Mesendoderm (in vitro differentiated cells): ENCODE data around the gene TP53I3. TPM values are rescaled to one million over a fixed set of nuclear protein-coding genes. Genes with fewer than 3 reads are reported as not detected.

Source experiments
- DNase-seq: peaks from one replicate; pipeline ENCODE4 v3.0.0; 2013
- H2AK5ac ChIP-seq: 2 replicates; pipeline ENCODE4 v1.6.1; 2013; ENCODE audit warnings: low read length, inconsistent platforms
- H2BK120ac ChIP-seq: 2 replicates; pipeline ENCODE4 v1.6.1; 2013; ENCODE audit warnings: low read depth, mild to moderate bottlenecking, low read length, moderate library complexity, mixed read lengths
- H2BK15ac ChIP-seq: replicated peaks from 2 replicates; pipeline ENCODE4 v1.6.1; 2013; ENCODE audit warnings: low read depth, mild to moderate bottlenecking, moderate library complexity
- H2BK5ac ChIP-seq: 2 replicates; pipeline ENCODE4 v1.6.1; 2013; ENCODE audit warnings: low read length, inconsistent platforms
- H3K18ac ChIP-seq: 2 replicates; pipeline ENCODE4 v1.6.1; 2013; ENCODE audit warnings: mild to moderate bottlenecking, low read length, mixed read lengths
- H3K23ac ChIP-seq: one replicate; pipeline ENCODE4 v1.6.1; 2013; ENCODE audit warnings: low read length
- H3K27ac ChIP-seq: 2 replicates; pipeline ENCODE4 v1.5.1; 2013; ENCODE audit warnings: low read depth, mild to moderate bottlenecking, inconsistent platforms, low read length, moderate library complexity
- H3K27me3 ChIP-seq: 2 replicates; pipeline ENCODE4 v1.6.1; 2013; ENCODE audit warnings: low read length, control low read depth, mild to moderate bottlenecking, inconsistent platforms; ENCODE audit not compliant: insufficient read depth, poor library complexity
- H3K36me3 ChIP-seq: 2 replicates; pipeline ENCODE4 v1.6.1; 2013; ENCODE audit warnings: low read length, inconsistent platforms; ENCODE audit not compliant: control insufficient read depth, insufficient read depth
- H3K4ac ChIP-seq: one replicate; pipeline ENCODE4 v1.6.1; 2013; ENCODE audit warnings: low read depth, mild to moderate bottlenecking, low read length, moderate library complexity
- H3K4me1 ChIP-seq: 2 replicates; pipeline ENCODE4 v1.6.1; 2013; ENCODE audit warnings: low read depth, low read length, inconsistent platforms; ENCODE audit not compliant: control insufficient read depth
- H3K4me2 ChIP-seq: 2 replicates; pipeline ENCODE4 v1.6.1; 2013; ENCODE audit warnings: low read length
- H3K4me3 ChIP-seq: 2 replicates; pipeline ENCODE4 v1.5.1; 2013; ENCODE audit warnings: mild to moderate bottlenecking, low read length
- H3K56ac ChIP-seq: one replicate; pipeline ENCODE4 v1.6.1; 2013; ENCODE audit warnings: low read length
- H3K79me1 ChIP-seq: 2 replicates; pipeline ENCODE4 v1.6.1; 2013; ENCODE audit warnings: low read length, inconsistent platforms
- H3K79me2 ChIP-seq: 2 replicates; pipeline ENCODE4 v1.6.1; 2013; ENCODE audit warnings: mild to moderate bottlenecking, low read length; ENCODE audit not compliant: control insufficient read depth, insufficient read depth
- H3K9ac ChIP-seq: 2 replicates; pipeline ENCODE4 v1.6.1; 2013; ENCODE audit warnings: low read length, inconsistent platforms
- H4K5ac ChIP-seq: one replicate; pipeline ENCODE4 v1.6.1; 2013; ENCODE audit warnings: low read length
- H4K8ac ChIP-seq: one replicate; pipeline ENCODE4 v1.6.1; 2013; ENCODE audit warnings: low read depth, mild to moderate bottlenecking, control low read depth, low read length, moderate library complexity
- WGBS: extraction: QIAGEN DNeasy Blood & Tissue Kit; methylation state at CpG from one replicate; pipeline ENCODE4 v1.1.7; 2013; ENCODE audit warnings: low lambda C conversion rate, missing lambda C conversion rate; ENCODE audit not compliant: insufficient coverage; ENCODE audit errors: extremely low coverage; 5-methylcytosine and 5-hydroxymethylcytosine counted together
- polyA plus RNA-seq, 2 experiments: library from polyadenylated mRNA; stranded (reverse); fragments of 200-250 nt; gene quantifications; one replicate each; pipeline ENCODE4 v1.2.3, GENCODE V29; 2013

The TP53I3 gene, protein sequence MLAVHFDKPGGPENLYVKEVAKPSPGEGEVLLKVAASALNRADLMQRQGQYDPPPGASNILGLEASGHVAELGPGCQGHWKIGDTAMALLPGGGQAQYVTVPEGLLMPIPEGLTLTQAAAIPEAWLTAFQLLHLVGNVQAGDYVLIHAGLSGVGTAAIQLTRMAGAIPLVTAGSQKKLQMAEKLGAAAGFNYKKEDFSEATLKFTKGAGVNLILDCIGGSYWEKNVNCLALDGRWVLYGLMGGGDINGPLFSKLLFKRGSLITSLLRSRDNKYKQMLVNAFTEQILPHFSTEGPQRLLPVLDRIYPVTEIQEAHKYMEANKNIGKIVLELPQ
- 23.7 TPM for polyA plus RNA-seq (2013, experiment 1 of 2)
- polyA plus RNA-seq (2013, experiment 2 of 2) = 22.9 TPM

DNA sequence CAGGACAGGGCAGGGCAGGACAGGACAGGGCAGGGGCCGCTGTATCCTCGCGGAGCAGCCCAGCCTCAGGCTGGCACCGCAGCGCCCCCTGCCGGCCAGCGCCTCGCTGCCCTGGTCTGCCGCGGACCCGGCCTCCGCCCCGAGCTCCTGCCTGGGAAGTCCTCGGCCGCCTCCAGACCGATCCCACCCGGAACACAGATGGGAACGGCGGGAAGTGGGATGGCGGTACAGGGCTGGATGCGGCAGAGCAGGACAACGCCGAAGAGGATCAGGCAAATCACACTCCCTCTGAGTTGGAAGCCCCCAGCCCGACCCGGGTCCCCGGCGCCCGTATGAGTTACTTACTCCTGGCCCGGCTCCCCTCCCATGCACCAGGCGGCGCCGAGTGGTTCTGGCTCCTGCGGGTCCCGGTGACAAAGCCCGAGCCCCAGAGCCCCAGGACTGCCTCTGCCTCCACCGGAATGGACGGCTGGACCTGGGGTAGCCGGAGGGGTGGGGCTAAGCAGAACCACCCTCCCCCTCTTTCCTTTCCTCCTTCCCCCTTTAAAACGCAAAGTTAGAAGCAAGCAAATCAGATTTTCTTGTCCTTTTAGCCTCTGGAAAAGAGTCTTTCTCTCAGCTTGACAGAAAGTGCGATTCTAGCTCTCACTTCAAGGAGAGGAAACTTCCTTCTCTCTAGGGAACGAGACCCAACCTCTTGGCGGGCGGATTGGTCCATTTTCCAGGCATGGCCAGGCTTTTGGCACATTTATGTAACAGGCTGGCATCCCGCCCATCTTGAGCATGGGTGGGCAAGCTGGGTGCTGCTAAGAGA lies at the start of gene TP53I3:
Gene TP53I3 (minus strand): TSS at position 449 of the 814 bp plus-strand sequence. CDS start 508 bp downstream, outside the sequence.
- no peak within 1 kb of the TSS for H2BK15ac ChIP-seq
- H3K4ac ChIP-seq = peak within 1 kb of the TSS; percentile 1
- peaks cover 1% of the 10 kb centered on the region for H3K36me3 ChIP-seq
- H4K5ac ChIP-seq = peak within 1 kb of the TSS; percentile 85
- H3K27me3 ChIP-seq = no peaks in the 10 kb centered on the region
- H3K18ac ChIP-seq = peak within 1 kb of the TSS; percentile 65
- peak; percentile 95 for DNase-seq
- no peaks in the 10 kb centered on the region for H3K79me1 ChIP-seq
- peak within 1 kb of the TSS; percentile 82 for H3K23ac ChIP-seq
- H3K4me2 ChIP-seq = peak within 1 kb of the TSS; percentile 65
- peak within 1 kb of the TSS; percentile 81 for H2BK5ac ChIP-seq
- no peak within 1 kb of the TSS for H2AK5ac ChIP-seq
- no peaks in the 10 kb centered on the region for H3K79me2 ChIP-seq
- peak within 1 kb of the TSS; percentile 54 for H3K4me3 ChIP-seq
- peak within 1 kb of the TSS; percentile 78 for H3K9ac ChIP-seq
- H3K56ac ChIP-seq = peak within 1 kb of the TSS; percentile 95
- WGBS = no CpG with 5 or more reads among the region's 44 CpGs
- H2BK120ac ChIP-seq = no peak within 1 kb of the TSS
- H3K27ac ChIP-seq = peak within 1 kb of the TSS; percentile 90
- peaks cover 3% of the 10 kb centered on the region for H3K4me1 ChIP-seq
- no peak within 1 kb of the TSS for H4K8ac ChIP-seq

DNA sequence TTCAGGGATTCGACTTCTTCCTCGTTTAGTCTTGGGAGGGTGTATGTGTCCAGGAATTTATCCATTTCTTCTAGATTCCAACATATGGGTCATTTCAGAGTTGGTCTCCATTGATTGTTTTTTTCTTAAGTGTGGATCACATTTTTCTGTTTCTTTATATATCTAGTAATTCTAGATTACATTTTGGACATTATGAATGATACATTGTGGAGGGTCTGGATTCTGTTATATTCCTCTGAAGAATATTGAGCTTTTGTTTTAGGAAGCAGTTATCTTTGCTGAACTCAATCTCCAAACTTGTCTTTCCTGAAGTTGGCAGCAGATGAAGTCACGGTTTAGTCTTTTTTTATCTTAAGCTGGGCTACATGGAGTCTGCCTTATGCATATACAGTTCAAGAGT lies 47.9 kb upstream of the TP53I3 start:
- Histone ChIP-seq H4K5ac (no peak overlapping the region), H3K9ac (no peak overlapping the region), H3K36me3 (no peaks in the 10 kb centered on the region), H3K79me1 (no peaks in the 10 kb centered on the region), H3K27me3 (no peaks in the 10 kb centered on the region), H3K79me2 (no peaks in the 10 kb centered on the region), H3K56ac (no peak overlapping the region), H2BK120ac (no peak overlapping the region), H3K18ac (no peak overlapping the region), H3K4me1 (no peaks in the 10 kb centered on the region), H2BK5ac (no peak overlapping the region), H4K8ac (no peak overlapping the region), H2BK15ac (no peak overlapping the region), H3K4me2 (no peak overlapping the region), H3K4ac (no peak overlapping the region), H3K4me3 (no peak overlapping the region), H3K27ac (no peak overlapping the region), H3K23ac (no peak overlapping the region), H2AK5ac (no peak overlapping the region)
- WGBS = no CpG with 5 or more reads among the region's 3 CpGs
- no peak for DNase-seq

DNA sequence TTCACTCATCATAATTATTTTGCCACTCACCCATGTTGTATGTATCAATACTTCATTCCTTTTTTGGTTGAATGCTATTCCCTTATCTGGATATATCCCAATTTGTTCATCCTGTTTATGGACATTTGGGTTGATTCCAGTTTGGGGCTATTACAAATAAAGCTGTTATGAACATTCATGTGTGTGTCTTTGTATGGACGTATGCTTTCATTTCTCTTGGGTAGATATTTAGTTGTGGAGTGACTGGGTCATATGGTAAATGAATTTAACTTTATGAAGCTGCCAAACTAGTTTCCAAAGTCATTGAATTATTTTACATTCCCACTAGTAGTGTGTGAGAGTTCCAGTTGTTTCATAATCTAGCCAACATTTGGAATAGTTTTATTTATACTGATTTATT lies 41.3 kb upstream of the TP53I3 start:
- Histone ChIP-seq H3K79me2 (no peaks in the 10 kb centered on the region), H3K56ac (no peak overlapping the region), H3K4me2 (no peak overlapping the region), H3K23ac (no peak overlapping the region), H2AK5ac (no peak overlapping the region), H4K8ac (no peak overlapping the region), H2BK5ac (no peak overlapping the region), H3K4me1 (no peaks in the 10 kb centered on the region), H3K27ac (no peak overlapping the region), H3K9ac (no peak overlapping the region), H3K36me3 (no peaks in the 10 kb centered on the region), H3K4ac (no peak overlapping the region), H2BK120ac (no peak overlapping the region), H4K5ac (no peak overlapping the region), H3K18ac (no peak overlapping the region), H2BK15ac (no peak overlapping the region), H3K4me3 (no peak overlapping the region), H3K27me3 (no peaks in the 10 kb centered on the region), H3K79me1 (no peaks in the 10 kb centered on the region)
- DNase-seq = no peak
- no CpG with 5 or more reads among the region's 1 CpG for WGBS

DNA sequence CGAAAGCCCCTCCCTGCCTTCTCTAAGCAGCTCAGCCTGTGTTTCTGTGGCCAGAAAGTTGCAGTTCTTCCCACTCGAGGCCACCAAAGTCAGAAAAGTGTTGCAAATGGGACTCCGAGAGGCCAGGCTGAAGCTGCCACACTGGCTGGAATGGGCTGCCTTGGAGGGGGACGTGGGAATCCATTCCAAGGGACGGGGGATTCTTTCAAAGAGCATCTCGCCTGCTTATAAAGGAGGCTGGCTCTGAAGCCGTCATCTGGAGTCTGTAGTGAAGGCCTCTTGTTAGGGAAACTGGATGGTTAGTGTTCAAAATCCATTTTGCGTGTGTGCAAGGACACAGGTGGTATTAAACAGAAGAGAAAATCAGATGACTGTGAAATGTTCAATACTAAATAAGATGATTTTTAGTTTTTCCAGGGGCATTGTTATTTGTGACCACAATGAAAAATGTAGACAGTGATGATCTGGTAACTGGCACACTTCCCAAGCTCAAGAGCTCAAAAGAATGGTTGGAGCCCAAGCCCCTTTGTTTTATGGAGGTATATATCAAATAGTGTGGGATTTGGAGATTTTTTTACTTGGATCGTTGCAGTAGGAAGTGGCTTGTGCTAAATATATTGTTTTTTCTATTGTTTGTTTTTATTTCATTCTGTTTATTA lies 39.4 kb upstream of the TP53I3 start:
- Histone ChIP-seq H2BK120ac (no peak overlapping the region), H3K9ac (peak overlapping the region; percentile 64), H3K79me1 (no peaks in the 10 kb centered on the region), H2BK15ac (no peak overlapping the region), H4K8ac (no peak overlapping the region), H3K23ac (no peak overlapping the region), H3K4me1 (no peaks in the 10 kb centered on the region), H2BK5ac (no peak overlapping the region), H3K27ac (no peak overlapping the region), H3K4me3 (peak overlapping the region; percentile 24), H3K4me2 (peak overlapping the region; percentile 26), H3K56ac (peak overlapping the region; percentile 96), H3K18ac (no peak overlapping the region), H4K5ac (no peak overlapping the region), H3K4ac (peak overlapping the region; percentile 39), H3K36me3 (no peaks in the 10 kb centered on the region), H2AK5ac (no peak overlapping the region), H3K27me3 (no peaks in the 10 kb centered on the region), H3K79me2 (no peaks in the 10 kb centered on the region)
- no peak for DNase-seq
- WGBS = no CpG with 5 or more reads among the region's 9 CpGs

DNA sequence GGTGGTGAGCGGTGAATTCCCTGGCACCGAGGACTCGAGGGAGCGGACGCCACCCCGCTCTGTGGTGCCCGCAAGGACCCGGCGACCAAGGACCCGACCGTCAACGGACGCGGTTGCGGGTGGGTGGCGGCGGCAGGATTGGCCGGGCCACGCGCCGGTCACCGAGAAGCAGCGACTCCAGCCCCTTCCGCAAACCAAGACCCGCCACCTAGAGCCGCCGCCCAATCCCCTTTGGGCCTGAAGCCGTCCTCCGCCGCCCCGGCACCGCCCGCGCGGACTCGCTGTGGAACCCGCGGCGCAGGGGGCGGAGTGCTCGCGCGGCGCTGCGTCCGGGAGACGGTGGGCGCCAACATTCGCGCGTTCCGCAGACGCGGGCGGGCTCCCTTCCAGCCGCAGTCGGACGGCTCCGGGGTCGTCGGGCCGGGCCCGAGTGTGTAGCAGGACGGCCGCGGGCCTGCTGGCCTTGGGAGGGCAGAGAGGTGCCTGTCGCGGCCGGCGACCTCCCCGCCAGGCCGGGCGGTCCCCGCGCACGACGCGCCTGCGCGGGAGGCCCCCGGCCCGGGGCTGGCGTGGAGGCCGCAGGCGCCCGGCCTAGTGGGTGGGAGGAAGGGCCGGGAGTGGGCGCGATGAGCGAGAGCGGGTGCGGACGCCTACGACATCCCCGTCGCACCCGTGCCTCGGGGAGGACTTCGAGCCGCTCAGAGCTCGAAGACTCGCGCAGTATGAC lies 38.7 kb upstream of the TP53I3 start, which contains the start of the genes FAM228B and PFN4:
Gene FAM228B (plus strand): TSS at position 275 of the 727 bp plus-strand sequence. CDS start 893 bp downstream, outside the sequence.
Gene PFN4 (minus strand): TSS at position 140 of the 727 bp plus-strand sequence. CDS start 799 bp downstream, outside the sequence.
- H3K36me3 ChIP-seq = no peaks in the 10 kb centered on the region
- no peak within 1 kb of the TSS for H4K8ac ChIP-seq
- H2BK15ac ChIP-seq = no peak within 1 kb of the TSS
- peak within 1 kb of the TSS; percentile 64 for H3K9ac ChIP-seq
- no peaks in the 10 kb centered on the region for H3K27me3 ChIP-seq
- peak; percentile 79 for DNase-seq
- peak within 1 kb of the TSS; percentile 96 for H3K56ac ChIP-seq
- H3K4me3 ChIP-seq = peak within 1 kb of the TSS; percentile 51
- peak within 1 kb of the TSS; percentile 30 for H3K27ac ChIP-seq
- peak within 1 kb of the TSS; percentile 39 for H3K4me2 ChIP-seq
- H3K79me2 ChIP-seq = no peaks in the 10 kb centered on the region
- H2BK5ac ChIP-seq = no peak within 1 kb of the TSS
- H3K79me1 ChIP-seq = no peaks in the 10 kb centered on the region
- H2AK5ac ChIP-seq = no peak within 1 kb of the TSS
- H3K4ac ChIP-seq = peak within 1 kb of the TSS; percentile 39
- WGBS = no CpG with 5 or more reads among the region's 103 CpGs
- no peak within 1 kb of the TSS for H2BK120ac ChIP-seq
- H4K5ac ChIP-seq = no peak within 1 kb of the TSS
- peak within 1 kb of the TSS; percentile 97 for H3K23ac ChIP-seq
- H3K4me1 ChIP-seq = no peaks in the 10 kb centered on the region
- peak within 1 kb of the TSS; percentile 54 for H3K18ac ChIP-seq
